HG03354 (cell line): ENCODE results near the gene OPRM1.
A peak's percentile ranks its signal among the peaks of the same experiment; 100 is the strongest.

Experiments
- ATAC-seq: cut with Tn5 transposase; IDR thresholded peaks from one replicate; pipeline ENCODE4 v1.9.1; 2021; ENCODE audit warnings: mild to moderate bottlenecking; ENCODE audit not compliant: unreplicated experiment, poor library complexity, severe bottlenecking

Gene OPRM1

GRCh38 chr6:154258064-154258757, 219.2 kb downstream of the OPRM1 start:
- ATAC-seq: peak; percentile 86

DNA sequence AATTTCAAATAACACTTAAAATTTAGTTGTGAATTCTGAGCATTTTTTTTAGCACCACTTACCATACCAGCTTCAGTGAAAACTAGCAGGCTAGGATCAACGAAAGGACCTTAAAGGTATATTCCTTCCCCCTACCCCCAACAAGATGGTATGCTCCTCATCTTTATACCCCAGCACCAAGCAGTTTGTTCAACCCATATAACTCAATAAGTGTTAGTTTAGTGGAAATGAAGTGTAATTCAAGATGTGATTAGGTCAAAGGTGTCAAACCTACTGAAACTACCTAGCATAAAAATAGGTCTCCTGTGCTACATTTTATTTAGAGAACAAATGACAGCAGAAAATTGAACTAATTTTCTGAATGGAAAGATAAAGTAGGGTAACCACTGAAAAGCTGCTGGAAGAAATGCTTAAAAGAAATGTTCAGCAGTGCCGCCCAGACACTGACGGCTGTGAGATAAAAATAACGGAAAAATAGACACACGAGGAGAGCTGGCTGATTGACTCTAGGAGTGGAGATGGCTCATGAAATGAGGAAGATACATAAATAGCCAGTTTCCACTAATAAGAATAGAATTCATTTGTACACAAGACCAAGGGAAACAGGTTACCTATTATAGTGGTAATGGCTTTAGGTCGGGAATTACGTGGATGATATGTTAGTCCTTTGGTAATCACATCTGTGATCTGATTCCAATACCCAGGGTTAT, 222.8 kb downstream of the OPRM1 start:
- ATAC-seq: no peak

DNA sequence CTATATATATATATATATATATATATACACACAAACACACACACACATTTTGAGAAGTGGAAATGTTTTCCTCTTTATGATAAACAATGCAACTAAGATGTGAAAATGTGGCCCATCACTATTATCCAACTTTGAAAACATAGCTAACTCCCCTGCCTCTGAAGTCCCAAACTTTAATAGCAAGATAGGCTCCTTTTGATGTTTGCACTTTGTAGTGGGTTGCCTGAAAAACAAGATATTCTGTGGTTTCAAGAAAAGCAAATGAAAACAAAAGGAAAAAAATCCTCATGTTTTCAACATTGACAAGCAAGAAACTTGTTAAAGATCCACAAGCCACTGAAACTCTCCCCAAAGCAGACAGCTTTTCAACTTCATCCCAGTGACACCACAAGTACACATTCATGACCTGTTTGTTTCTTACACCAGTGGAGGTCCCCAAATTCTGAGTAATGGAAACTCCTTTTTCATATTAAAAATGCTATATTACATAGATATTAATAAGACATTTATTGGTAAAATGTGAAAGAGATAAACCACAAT, 227.6 kb downstream of the OPRM1 start:
- ATAC-seq: no peak

- peak; percentile 76 for ATAC-seq
Measured at GRCh38 chr6:154267508-154268106, 228.6 kb downstream of the OPRM1 start.

GRCh38 chr6:154268486-154268885, 229.4 kb downstream of the OPRM1 start:
- ATAC-seq: no peak

DNA sequence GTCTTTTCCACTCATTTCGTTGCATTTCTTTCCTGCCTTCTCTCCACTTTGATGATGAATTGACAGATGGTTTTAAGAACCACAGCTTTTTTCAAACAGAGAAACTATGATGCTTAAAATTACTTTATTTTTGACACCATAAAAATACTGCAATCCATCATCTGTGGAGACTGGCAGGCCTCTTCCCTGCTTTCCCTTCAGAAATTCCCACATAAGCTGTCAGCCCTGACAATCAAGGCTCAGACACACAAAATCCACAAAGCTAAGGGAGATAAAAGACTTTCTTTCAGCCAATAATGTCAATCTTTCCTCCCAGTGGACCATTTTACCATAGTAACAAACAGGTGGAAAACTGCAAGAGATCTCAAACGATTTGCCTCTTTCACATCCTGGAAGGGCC, 235.1 kb downstream of the OPRM1 start:
- no peak for ATAC-seq

GRCh38 chr6:154276810-154277628, 238.0 kb downstream of the OPRM1 start:
- peak; percentile 81 for ATAC-seq

- ATAC-seq: peak; percentile 19
Measured at GRCh38 chr6:154277629-154278017, 238.6 kb downstream of the OPRM1 start.

GRCh38 chr6:154280521-154280920, 241.5 kb downstream of the OPRM1 start:
- ATAC-seq: no peak

GRCh38 chr6:154284313-154284853, 245.3 kb downstream of the OPRM1 start:
- no peak for ATAC-seq

GRCh38 chr6:154285826-154286225, 246.8 kb downstream of the OPRM1 start:
- no peak for ATAC-seq

DNA sequence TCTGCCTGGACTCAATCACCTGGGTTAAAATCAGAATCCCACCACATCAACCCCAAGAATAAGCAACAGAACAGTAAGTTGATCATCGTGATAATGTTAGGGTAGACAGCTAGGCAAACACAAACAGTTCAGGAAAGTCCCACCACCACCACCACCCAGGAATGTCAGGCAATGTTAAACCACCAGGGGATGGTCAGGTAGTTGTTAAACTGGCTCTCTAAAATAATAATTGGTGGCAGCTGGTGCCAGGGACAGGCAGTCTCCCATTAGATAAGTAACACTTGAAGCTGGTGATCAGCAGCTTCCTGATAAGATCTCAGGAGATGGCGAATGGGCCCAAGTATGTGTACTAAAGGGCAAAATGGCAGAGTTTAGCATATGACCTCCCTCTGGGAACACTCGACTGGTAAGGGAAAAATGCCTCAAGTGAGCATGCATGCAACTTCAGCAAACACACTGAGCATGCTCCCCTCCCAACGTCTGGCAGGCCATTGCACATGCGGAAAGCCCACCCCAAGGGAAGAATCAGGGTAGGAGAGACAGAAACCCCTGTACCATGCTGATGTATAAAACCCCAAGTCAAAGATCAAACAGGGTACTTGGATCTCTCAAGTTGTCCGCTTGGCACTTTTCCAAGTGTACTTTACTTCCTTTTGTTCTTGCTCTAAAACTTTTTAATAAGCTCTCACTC, 250.9 kb downstream of the OPRM1 start:
- no peak for ATAC-seq

- ATAC-seq: no peak
Measured at GRCh38 chr6:154292066-154292465, 253.0 kb downstream of the OPRM1 start.

DNA sequence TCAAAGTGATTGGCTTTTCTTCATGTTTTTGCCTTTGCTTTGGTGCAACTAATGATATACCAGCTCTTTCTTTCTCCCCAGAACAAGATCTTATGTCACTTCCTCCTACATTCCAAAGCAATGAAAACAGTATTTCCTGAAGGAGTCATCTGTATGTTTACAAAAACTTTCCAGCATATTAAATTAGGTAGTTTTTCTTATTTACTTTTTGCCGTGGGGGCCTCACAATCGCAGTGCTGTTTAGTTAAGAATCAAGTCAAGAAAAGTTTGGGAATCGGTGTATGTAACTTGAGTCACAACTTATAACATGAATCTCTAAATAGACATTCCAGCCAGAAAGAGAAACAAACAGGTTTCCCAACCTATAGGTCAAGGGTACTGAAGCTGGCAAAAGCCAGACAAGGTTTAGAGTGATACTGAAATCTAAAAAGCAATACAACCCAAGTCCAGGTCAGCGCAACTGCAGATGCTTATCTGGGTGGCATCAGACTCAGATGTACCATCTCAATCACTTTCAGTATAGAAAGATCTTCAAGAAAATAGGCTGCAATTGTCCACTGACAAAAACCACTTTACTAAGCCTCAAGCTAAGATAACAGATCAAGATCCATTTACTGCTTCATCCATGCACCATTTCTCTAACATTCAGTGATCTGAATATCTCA, 253.9 kb downstream of the OPRM1 start:
- no peak for ATAC-seq

- no peak for ATAC-seq
Measured at GRCh38 chr6:154295733-154296132, 256.7 kb downstream of the OPRM1 start.
